Central memory CD4-positive, alpha-beta T cell (primary cell): ENCODE data around the gene PAMR1.

ENCODE experiments used
- DNase-seq: peaks from one replicate; pipeline ENCODE4 v3.0.0; 2022

PAMR1 gene

DNA sequence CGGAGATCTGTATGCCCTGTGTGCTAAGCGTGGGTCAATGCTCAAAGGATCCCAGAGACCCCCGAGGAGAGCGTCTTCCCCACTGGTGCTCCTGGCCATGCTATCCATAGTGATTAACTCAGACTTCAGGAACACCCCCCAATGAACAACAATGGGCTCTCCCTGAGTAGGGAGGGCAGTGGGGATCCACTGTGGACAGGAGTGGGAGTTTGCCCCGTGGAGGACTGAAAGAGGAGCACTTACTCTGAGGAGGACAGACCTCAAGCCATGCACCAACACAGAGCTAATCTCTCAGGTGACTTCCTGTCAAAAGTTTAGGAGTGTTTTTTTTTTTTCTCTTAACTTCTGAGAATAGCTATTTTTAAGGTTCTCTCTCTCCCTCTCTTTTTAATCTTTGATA is 130.5 kb downstream of the PAMR1 start:
- DNase-seq, result no peak

- DNase-seq, result no peak
These were observed 132.3 kb downstream of the PAMR1 start for GRCh38 chr11:35393098-35393497.

GRCh38 chr11:35391922-35392688 is 133.3 kb downstream of the PAMR1 start:
- DNase-seq, result peak; percentile 69

DNA sequence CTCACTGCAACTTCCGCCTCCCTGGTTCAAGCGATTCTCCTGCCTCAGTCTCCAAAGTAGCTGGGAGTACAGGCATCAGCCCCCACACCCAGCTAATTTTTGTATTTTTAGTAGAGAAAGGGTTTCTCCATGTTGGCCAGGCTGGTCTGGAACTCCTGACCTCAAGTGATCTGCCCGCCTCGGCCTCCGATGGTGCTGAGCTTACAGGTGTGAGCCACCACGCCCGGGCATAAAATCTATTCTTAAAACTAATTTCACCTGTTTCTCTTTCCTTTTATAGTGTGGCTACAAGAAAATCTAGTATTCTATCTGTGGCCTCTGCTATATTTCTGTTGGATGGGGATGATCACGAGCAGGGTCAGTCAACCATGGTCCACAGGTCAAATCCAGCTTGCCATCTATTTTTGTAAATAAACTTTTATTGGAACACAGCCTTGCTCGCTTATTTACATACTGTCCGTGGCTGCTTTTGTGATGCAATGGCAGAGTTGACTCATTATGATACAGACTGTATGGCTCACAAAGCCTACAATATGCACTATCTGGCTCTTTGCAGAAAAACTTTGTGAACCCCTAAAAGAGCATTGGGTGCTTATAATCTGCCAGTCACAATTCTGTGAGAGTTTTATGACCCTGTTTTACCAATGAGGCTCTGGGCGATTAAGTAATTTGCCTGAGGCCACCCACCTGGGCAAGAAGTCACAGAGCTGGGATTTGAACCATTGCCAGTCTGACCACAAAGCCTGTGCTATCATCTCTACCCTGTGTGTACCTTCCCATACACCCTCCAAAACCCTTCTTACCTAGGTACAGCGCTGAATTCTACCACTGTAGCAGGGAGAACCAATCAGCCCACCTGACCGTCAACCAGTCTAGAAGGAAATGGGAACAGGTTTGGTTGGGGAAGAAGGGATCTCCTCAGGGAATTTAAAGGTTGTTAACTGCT is 134.4 kb downstream of the PAMR1 start:
- DNase-seq, result no peak

DNA sequence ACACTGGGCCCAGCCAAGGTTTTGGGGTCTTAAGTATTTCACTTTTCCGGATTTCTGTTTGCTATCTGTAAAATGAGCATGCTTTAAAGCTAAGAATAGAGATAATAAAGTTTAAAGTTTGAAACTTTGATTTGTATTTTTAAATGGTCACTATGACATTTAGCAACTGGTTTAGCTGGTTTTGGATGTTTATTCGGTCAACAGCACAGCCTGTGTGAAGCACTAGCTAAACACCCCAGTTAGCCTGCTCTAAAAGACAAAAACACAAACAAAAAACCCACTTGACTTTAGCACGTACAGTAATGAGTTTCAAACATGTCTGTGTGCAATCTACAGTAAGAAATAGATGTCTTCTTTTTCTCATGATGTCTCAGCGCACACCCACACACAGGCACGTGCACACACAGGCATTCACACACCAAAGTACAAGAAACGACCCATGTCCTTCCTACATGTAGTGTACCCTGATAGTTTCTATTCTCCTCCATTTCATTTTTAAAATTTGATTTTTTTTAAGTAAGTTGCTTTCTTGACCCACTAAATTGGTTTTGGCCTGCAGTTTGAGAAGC is 135.4 kb downstream of the PAMR1 start:
- no peak for DNase-seq

DNA sequence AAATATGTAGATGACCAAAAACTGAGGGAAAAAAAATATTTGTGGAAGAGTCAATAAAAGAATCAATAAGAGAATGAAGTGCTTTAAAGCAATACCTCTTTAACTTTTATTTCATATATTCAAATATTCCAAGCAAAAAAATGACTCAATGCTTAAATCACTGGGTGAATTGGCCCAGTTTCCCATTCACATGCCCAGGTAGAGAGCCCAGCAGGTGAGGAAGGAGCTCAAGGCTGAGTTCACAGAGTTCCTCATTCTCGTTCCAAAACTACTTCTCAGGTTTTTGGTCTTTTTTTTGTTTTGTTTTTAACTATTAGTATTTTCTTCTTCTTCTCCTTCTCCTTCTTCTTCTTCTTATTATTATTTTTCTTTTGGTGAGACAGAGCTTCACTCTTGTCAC is 136.3 kb downstream of the PAMR1 start:
- no peak for DNase-seq

- DNase-seq, result no peak
These were observed 137.4 kb downstream of the PAMR1 start for GRCh38 chr11:35388061-35388460.

DNA sequence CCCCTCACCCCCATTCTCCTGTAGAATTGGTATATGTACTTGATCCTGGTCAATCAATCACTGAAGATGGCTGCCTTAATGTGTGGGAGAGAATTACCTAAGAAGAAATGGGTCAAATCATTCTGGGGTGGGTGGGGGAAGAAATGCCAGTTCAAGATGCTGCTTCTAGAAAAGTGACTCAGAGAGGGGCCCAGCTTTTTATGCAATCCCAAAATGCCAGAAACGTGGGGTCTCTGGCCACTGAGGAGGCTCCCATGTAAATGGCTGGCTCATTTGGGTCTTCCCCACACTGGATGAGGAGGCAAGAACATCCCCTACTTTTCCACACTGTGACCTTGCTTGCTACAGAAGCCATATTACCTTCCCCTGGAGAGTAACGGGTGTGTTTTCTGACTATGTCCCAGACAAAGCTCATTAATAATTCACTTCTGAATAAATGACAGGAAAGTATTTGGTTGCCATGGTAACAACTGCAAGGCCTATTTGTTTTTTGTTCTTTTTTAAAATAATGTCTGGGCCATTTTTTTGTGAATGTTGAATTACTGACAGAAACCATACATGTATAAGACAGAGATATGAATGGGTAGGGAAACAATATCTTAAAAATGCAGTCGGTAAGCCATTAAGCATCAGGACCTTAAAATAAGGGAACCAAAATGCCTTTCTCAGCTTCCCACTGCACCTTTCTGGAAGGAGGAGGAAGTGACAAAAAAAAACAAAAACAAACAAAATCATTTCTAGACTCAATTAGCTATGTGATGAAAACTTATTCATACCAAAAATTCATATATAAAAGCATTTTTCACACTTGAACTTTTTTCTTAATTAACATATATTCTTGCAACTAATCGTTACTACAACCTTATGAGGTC is 138.1 kb downstream of the PAMR1 start:
- peak; percentile 26 for DNase-seq

- DNase-seq, result no peak
These were observed 141.5 kb downstream of the PAMR1 start for GRCh38 chr11:35383953-35384352.
